PC-3 (cell line): ENCODE data around the gene ADAMTSL1. TPM values are rescaled to one million over a fixed set of nuclear protein-coding genes. Genes with fewer than 3 reads are reported as not detected.

ENCODE experiments used
- ATAC-seq: fragments of 200-7000 bp; cut with Tn5 transposase; 2 replicates; pipeline ENCODE4 v1.9.1; 2020; ENCODE audit warnings: mild to moderate bottlenecking, moderate library complexity
- BruUV-seq: library from RNA; stranded (reverse); fragments of 400-500 nt; replicated peaks from 2 replicates; lab custom pipeline; 2021; lab: Mats Ljungman, UMichigan
- CTCF ChIA-PET: fragments of 300-600 bp; sonication (Branson Sonifier 250); formaldehyde crosslinking; loops from one replicate; lab custom pipeline; 2022; ENCODE audit warnings: antibody characterized with exemption; lab: Charles Lee
- POLR2A ChIA-PET: fragments of 300-600 bp; sonication (Branson Sonifier 250); formaldehyde crosslinking; loops from one replicate; lab custom pipeline; 2022; ENCODE audit warnings: antibody characterized with exemption; ENCODE audit not compliant: unreplicated experiment; lab: Charles Lee
- DNase-seq: peaks from one replicate; pipeline ENCODE4 v3.0.0-alpha.2; 2015
- H2AFZ ChIP-seq: fragments of 300-600 bp; sonication (generic); 2 replicates; pipeline ENCODE4 v1.6.0; 2016; ENCODE audit warnings: antibody characterized with exemption, low read length
- H3F3A ChIP-seq: fragments of 300-600 bp; sonication (generic); one replicate; pipeline ENCODE4 v1.6.0; 2017; ENCODE audit warnings: antibody characterized with exemption, low read length, control low read depth, mild to moderate bottlenecking; ENCODE audit not compliant: unreplicated experiment
- H3K27ac ChIP-seq: fragments of 300-600 bp; sonication (generic); 2 replicates; pipeline ENCODE4 v1.5.1; 2016; ENCODE audit warnings: mild to moderate bottlenecking, low read length
- H3K27me3 ChIP-seq: fragments of 300-600 bp; sonication (generic); 2 replicates; pipeline ENCODE4 v1.6.1; 2016; ENCODE audit warnings: low read length, mixed read lengths
- H3K36me3 ChIP-seq: fragments of 300-600 bp; sonication (generic); 2 replicates; pipeline ENCODE4 v1.6.1; 2016; ENCODE audit warnings: low read depth, mixed run types, low read length, mixed read lengths
- H3K4me1 ChIP-seq: fragments of 300-600 bp; sonication (generic); 2 replicates; pipeline ENCODE4 v1.5.1; 2016; ENCODE audit warnings: low read length; ENCODE audit not compliant: insufficient read depth
- H3K4me2 ChIP-seq: fragments of 300-600 bp; sonication (generic); 2 replicates; pipeline ENCODE4 v1.6.0; 2016; ENCODE audit warnings: low read length
- H3K4me3 ChIP-seq: fragments of 300-600 bp; sonication (generic); 2 replicates; pipeline ENCODE4 v1.5.1; 2016; ENCODE audit warnings: mild to moderate bottlenecking, low read length, mixed read lengths
- H3K79me2 ChIP-seq: fragments of 300-600 bp; sonication (generic); 2 replicates; pipeline ENCODE4 v1.6.1; 2017; ENCODE audit warnings: low read length, mixed read lengths
- H3K9ac ChIP-seq: fragments of 300-600 bp; sonication (generic); 2 replicates; pipeline ENCODE4 v1.6.0; 2016; ENCODE audit warnings: mild to moderate bottlenecking, low read length
- H3K9me2 ChIP-seq: fragments of 300-600 bp; sonication (generic); replicated peaks from 2 replicates; pipeline ENCODE4 v1.6.1; 2016; ENCODE audit warnings: mixed run types, low read length, mixed read lengths
- H3K9me3 ChIP-seq: fragments of 300-600 bp; sonication (generic); 2 replicates; pipeline ENCODE4 v1.6.1; 2016; ENCODE audit warnings: low read length, mixed read lengths
- H4K20me1 ChIP-seq: fragments of 300-600 bp; sonication (generic); 2 replicates; pipeline ENCODE4 v1.6.1; 2016; ENCODE audit warnings: low read length, mixed read lengths
- CTCF ChIP-seq: fragments of 300-600 bp; sonication (generic); conservative IDR thresholded peaks from 2 replicates; pipeline ENCODE4 v1.5.1; 2017; ENCODE audit warnings: antibody characterized with exemption, low read depth, mild to moderate bottlenecking, low read length
- EZH2 ChIP-seq: fragments of 300-600 bp; sonication (generic); IDR thresholded peaks from one replicate; pipeline ENCODE4 v1.6.1; 2017; ENCODE audit warnings: antibody characterized with exemption, mild to moderate bottlenecking, low read length; ENCODE audit not compliant: unreplicated experiment
- EZH2phosphoT487 ChIP-seq: fragments of 300-600 bp; sonication (generic); IDR thresholded peaks from 2 replicates; pipeline ENCODE4 v1.6.1; 2018; ENCODE audit warnings: mild to moderate bottlenecking, antibody characterized with exemption, low read length, borderline replicate concordance
- intact Hi-C: fragments of 100-400 bp; cut with micrococcal nuclease; formaldehyde crosslinking; loops from 2 replicates; pipeline ENCODE4 v1.9.0; 2023
- total RNA-seq: library from RNA; depleted of rRNA; stranded (reverse); fragments of >200 nt; gene quantifications from 2 replicates; pipeline ENCODE4 v1.2.3, GENCODE V29; 2014

The ADAMTSL1 gene
- total RNA-seq, 1 experiment from 2014 or later = 0.26 TPM

- DNase-seq (no peak), ATAC-seq (no peak)
- no peaks in the 10 kb centered on the region for H3F3A ChIP-seq
- no peak overlapping the region for H3K9ac ChIP-seq
- H3K9me3 ChIP-seq = no peaks in the 10 kb centered on the region
- no peak overlapping the region for H3K4me2 ChIP-seq
- ChIA-PET POLR2A (no interaction called here), CTCF (no interaction called here)
- intact Hi-C loops = no loop called here
- H4K20me1 ChIP-seq = no peaks in the 10 kb centered on the region
- H2AFZ ChIP-seq = no peak overlapping the region
- no peaks in the 10 kb centered on the region for H3K36me3 ChIP-seq
- H3K9me2 ChIP-seq = no peaks in the 10 kb centered on the region
- TF ChIP-seq EZH2phosphoT487 (no peak), EZH2 (no peak), CTCF (no peak)
- no peaks in the 10 kb centered on the region for H3K4me1 ChIP-seq
- no peaks in the 10 kb centered on the region for H3K27me3 ChIP-seq
- H3K79me2 ChIP-seq = no peaks in the 10 kb centered on the region
- no peak overlapping the region for H3K27ac ChIP-seq
- no peak overlapping the region for H3K4me3 ChIP-seq
- no TSS peak for BruUV-seq
These were observed 468.8 kb downstream of the ADAMTSL1 start for GRCh38 chr9:18942801-18943200.

- Histone ChIP-seq H3K27me3 (no peaks in the 10 kb centered on the region), H3K36me3 (no peaks in the 10 kb centered on the region), H3K4me1 (no peaks in the 10 kb centered on the region), H4K20me1 (no peaks in the 10 kb centered on the region), H3K9me2 (no peaks in the 10 kb centered on the region), H3K9ac (no peak overlapping the region), H3K9me3 (no peaks in the 10 kb centered on the region), H3K79me2 (no peaks in the 10 kb centered on the region), H3F3A (no peaks in the 10 kb centered on the region), H3K4me3 (no peak overlapping the region), H2AFZ (no peak overlapping the region), H3K4me2 (no peak overlapping the region), H3K27ac (no peak overlapping the region)
- ChIA-PET POLR2A (no interaction called here), CTCF (no interaction called here)
- intact Hi-C loops = no loop called here
- TF ChIP-seq CTCF = no peak
- TF ChIP-seq EZH2 = no peak
- TF ChIP-seq EZH2phosphoT487 = no peak
- BruUV-seq = no TSS peak
- ATAC-seq (no peak), DNase-seq (no peak)
These were observed 474.0 kb downstream of the ADAMTSL1 start for GRCh38 chr9:18947892-18948339.

GRCh38 chr9:18951936-18952335 is 478.0 kb downstream of the ADAMTSL1 start:
- Histone ChIP-seq H4K20me1 (no peaks in the 10 kb centered on the region), H3K27me3 (peaks cover 4% of the 10 kb centered on the region; the same call in 1 of the 2 replicates), H3K9me3 (no peaks in the 10 kb centered on the region), H2AFZ (no peak overlapping the region), H3K9ac (no peak overlapping the region), H3F3A (no peaks in the 10 kb centered on the region), H3K36me3 (no peaks in the 10 kb centered on the region), H3K4me2 (no peak overlapping the region), H3K79me2 (no peaks in the 10 kb centered on the region), H3K9me2 (no peaks in the 10 kb centered on the region), H3K27ac (no peak overlapping the region), H3K4me1 (no peaks in the 10 kb centered on the region), H3K4me3 (no peak overlapping the region)
- no peak for TF ChIP-seq EZH2
- TF ChIP-seq CTCF = no peak
- TF ChIP-seq EZH2phosphoT487 = no peak
- CTCF ChIA-PET = interaction anchor here (0.8 kb wide), 1 partner anchor 685 kb away, joined by 3 read pairs; no protein-coding TSS in a partner anchor
- ATAC-seq (peak; percentile 45), DNase-seq (no peak)
- BruUV-seq = no TSS peak
- intact Hi-C loops = no loop called here
- POLR2A ChIA-PET = no interaction called here
